ENCODE data around the gene ZNF385D. TPM values are rescaled to one million over a fixed set of nuclear protein-coding genes. Genes with fewer than 3 reads are reported as not detected.

Gene ZNF385D
- total RNA-seq, 1 experiment from 2014 or later, result not detected

DNA sequence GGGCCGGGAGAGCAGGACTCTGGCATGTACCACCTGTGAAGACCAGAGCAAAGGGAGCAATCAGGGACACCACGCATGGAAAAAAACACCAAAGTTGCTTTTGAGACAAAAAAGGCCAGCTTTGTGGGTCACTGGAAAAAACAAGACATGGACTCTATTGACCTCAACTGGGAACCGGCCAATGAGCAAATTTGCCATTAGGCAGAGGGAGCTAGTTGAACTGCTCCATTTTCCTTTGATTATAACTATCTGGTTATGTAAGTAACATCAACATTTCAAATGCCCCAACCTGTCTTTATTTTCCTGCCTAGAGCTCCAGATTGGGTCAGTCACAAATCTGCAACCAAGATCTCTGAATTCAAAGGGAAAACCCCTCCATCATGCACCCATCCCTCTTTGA lies 86.0 kb downstream of the ZNF385D start:
- H3K9me3 Mint-ChIP-seq (ENCODE audit: low read depth, unreplicated experiment), result no peaks in the 10 kb centered on the region
- TF ChIP-seq, protein P1, sequence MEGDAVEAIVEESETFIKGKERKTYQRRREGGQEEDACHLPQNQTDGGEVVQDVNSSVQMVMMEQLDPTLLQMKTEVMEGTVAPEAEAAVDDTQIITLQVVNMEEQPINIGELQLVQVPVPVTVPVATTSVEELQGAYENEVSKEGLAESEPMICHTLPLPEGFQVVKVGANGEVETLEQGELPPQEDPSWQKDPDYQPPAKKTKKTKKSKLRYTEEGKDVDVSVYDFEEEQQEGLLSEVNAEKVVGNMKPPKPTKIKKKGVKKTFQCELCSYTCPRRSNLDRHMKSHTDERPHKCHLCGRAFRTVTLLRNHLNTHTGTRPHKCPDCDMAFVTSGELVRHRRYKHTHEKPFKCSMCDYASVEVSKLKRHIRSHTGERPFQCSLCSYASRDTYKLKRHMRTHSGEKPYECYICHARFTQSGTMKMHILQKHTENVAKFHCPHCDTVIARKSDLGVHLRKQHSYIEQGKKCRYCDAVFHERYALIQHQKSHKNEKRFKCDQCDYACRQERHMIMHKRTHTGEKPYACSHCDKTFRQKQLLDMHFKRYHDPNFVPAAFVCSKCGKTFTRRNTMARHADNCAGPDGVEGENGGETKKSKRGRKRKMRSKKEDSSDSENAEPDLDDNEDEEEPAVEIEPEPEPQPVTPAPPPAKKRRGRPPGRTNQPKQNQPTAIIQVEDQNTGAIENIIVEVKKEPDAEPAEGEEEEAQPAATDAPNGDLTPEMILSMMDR (IDR thresholded peaks at IDR 0.05; ENCODE audit: unreplicated experiment), result no peak
- H3K4me1 Mint-ChIP-seq (ENCODE audit: low read depth, unreplicated experiment), result no peaks in the 10 kb centered on the region
- CTCF ChIA-PET, result no interaction called here
- BruUV-seq (replicated peaks), result no TSS peak
- no peaks in the 10 kb centered on the region for H3K36me3 Mint-ChIP-seq (ENCODE audit: insufficient read depth, unreplicated experiment)
- no peak overlapping the region for H3K27ac Mint-ChIP-seq (ENCODE audit: unreplicated experiment)
- H3K27me3 Mint-ChIP-seq (ENCODE audit: unreplicated experiment), result no peaks in the 10 kb centered on the region
- no peak overlapping the region for H3K4me3 Mint-ChIP-seq (ENCODE audit: low read depth, unreplicated experiment)
- intact Hi-C loops (cut with micrococcal nuclease; ENCODE audit: unreplicated experiment), result no loop called here
- no peak for DNase-seq

DNA sequence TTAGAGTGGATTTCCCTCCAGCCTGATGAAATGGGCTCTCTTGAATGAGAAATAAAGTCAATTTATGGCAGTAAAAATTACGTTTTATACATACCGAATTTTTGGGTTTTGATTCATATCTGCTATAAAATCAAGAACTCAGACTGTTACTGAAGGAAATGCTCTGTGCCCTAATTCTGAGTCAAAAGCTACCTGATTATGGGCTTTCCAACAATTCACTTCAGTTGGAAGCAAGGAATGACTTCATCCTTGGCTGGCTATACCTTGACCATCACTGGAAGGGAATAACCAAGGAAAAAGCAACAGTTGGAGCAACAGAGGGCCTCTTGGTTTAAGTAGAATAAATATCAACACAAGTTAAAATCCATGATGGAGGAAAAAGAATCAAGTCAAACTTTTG lies 88.6 kb downstream of the ZNF385D start:
- no peak overlapping the region for H3K27ac Mint-ChIP-seq (ENCODE audit: unreplicated experiment)
- CTCF ChIA-PET, result no interaction called here

DNA sequence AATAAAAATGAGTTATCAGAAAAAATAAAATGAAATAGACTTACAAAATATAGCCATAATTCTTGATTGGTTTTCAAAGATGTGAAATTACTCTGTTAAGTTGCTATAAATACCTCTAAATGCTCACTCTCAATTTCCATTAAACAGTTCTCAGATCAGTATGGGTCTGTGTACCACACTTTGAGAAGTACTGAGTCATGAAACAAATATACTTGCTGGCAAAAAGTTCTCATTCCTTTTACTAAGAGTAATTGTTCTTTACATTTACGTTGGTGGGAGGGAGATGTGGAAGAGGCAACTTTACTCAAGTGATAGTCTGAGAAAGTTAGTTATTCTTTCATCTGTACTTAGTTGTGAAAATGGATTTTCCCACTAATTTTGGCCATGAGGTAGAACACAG lies 96.3 kb downstream of the ZNF385D start:
- CTCF ChIA-PET, result no interaction called here
- Mint-ChIP-seq H3K4me1 (ENCODE audit: low read depth, unreplicated experiment) (no peaks in the 10 kb centered on the region), H3K4me3 (ENCODE audit: low read depth, unreplicated experiment) (no peak overlapping the region), H3K27me3 (ENCODE audit: unreplicated experiment) (no peaks in the 10 kb centered on the region), H3K27ac (ENCODE audit: unreplicated experiment) (no peak overlapping the region), H3K9me3 (ENCODE audit: low read depth, unreplicated experiment) (no peaks in the 10 kb centered on the region), H3K36me3 (ENCODE audit: insufficient read depth, unreplicated experiment) (no peaks in the 10 kb centered on the region)
- no peak for DNase-seq
- intact Hi-C loops (cut with micrococcal nuclease; ENCODE audit: unreplicated experiment), result no loop called here
- BruUV-seq (replicated peaks), result no TSS peak
- TF ChIP-seq, protein P1 (IDR thresholded peaks at IDR 0.05; ENCODE audit: unreplicated experiment), result no peak

More for the DNA sequence above, 88.6 kb downstream of the ZNF385D start:
- no TSS peak for BruUV-seq (replicated peaks)
- TF ChIP-seq, protein P1 (IDR thresholded peaks at IDR 0.05; ENCODE audit: unreplicated experiment), result no peak
- Mint-ChIP-seq H3K4me3 (ENCODE audit: low read depth, unreplicated experiment) (no peak overlapping the region), H3K36me3 (ENCODE audit: insufficient read depth, unreplicated experiment) (no peaks in the 10 kb centered on the region), H3K4me1 (ENCODE audit: low read depth, unreplicated experiment) (no peaks in the 10 kb centered on the region), H3K9me3 (ENCODE audit: low read depth, unreplicated experiment) (no peaks in the 10 kb centered on the region), H3K27me3 (ENCODE audit: unreplicated experiment) (no peaks in the 10 kb centered on the region)
- intact Hi-C loops (cut with micrococcal nuclease; ENCODE audit: unreplicated experiment), result no loop called here
- DNase-seq, result no peak

DNA sequence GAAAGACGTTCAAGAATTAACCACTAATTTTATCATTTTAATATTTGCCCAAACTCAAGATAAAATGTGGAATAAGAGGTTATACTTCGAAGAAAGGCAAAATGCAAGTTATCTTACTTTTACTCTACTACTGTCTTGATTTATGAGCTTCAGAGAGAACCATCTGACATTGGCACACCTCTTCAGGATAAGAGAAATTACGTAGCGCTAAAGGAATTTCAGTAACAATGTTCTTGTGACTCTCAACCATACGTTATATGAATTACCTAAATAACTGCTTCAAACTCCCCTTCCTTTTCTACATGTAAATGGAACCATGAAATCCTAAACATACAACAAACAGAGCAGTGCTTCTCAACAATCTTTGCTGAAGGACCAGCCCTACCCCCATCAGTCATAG lies 96.8 kb downstream of the ZNF385D start:
- intact Hi-C loops (cut with micrococcal nuclease; ENCODE audit: unreplicated experiment), result no loop called here
- TF ChIP-seq, protein P1 (IDR thresholded peaks at IDR 0.05; ENCODE audit: unreplicated experiment), result no peak
- BruUV-seq (replicated peaks), result no TSS peak

More for the DNA sequence above, 96.8 kb downstream of the ZNF385D start:
- H3K27me3 Mint-ChIP-seq (ENCODE audit: unreplicated experiment), result no peaks in the 10 kb centered on the region
- no peaks in the 10 kb centered on the region for H3K9me3 Mint-ChIP-seq (ENCODE audit: low read depth, unreplicated experiment)
- H3K4me3 Mint-ChIP-seq (ENCODE audit: low read depth, unreplicated experiment), result no peak overlapping the region
- no peak overlapping the region for H3K27ac Mint-ChIP-seq (ENCODE audit: unreplicated experiment)
- H3K36me3 Mint-ChIP-seq (ENCODE audit: insufficient read depth, unreplicated experiment), result no peaks in the 10 kb centered on the region
- no peak for DNase-seq
- no peaks in the 10 kb centered on the region for H3K4me1 Mint-ChIP-seq (ENCODE audit: low read depth, unreplicated experiment)
- CTCF ChIA-PET, result no interaction called here
